ENCODE measurements around the gene CCL23. TPM values are rescaled to one million over a fixed set of nuclear protein-coding genes. Genes with fewer than 3 reads are reported as not detected.
"Not testable (repeated sequence)": the region's sequence is repeated elsewhere in the genome, so short reads cannot be mapped to it uniquely, and the experiment has no call there.

The CCL23 gene
- total RNA-seq, 6 experiments from 2014 or later = 1.1 to 12.7 (median 2.1) TPM

GRCh38 chr17:36024106-36024869 lies 6.5 kb upstream of the CCL23 start:
- intact Hi-C loops (cut with DNase I) = no loop called here
- no peak overlapping the region for H3K4me3 ChIP-seq
- 82% methylated on average over 5 of the region's 6 CpGs for WGBS (ENCODE audit: insufficient coverage, low coverage, low lambda C conversion rate, missing lambda C conversion rate)

GRCh38 chr17:36019423-36019822 lies 1.7 kb upstream of the CCL23 start:
- WGBS (ENCODE audit: insufficient coverage, low coverage, low lambda C conversion rate, missing lambda C conversion rate) = 93% methylated on average over 2 of the region's 2 CpGs
- intact Hi-C loops (cut with DNase I) = loop anchor here in 1 of 2 donors (10.0 kb wide), 1 partner anchor 45 kb away; the partner anchor contains the start of gene CCL18
- Histone ChIP-seq H3K27me3 (no peaks in the 10 kb centered on the region), H3K4me3 (no peak overlapping the region), H3K4me1 (no peaks in the 10 kb centered on the region), H3K27ac (no peak overlapping the region), H3K36me3 (no peaks in the 10 kb centered on the region), H3K9me3 (no peaks in the 10 kb centered on the region)
- TF ChIP-seq POLR2A (IDR thresholded peaks at IDR 0.05) (no peak), CTCF (IDR thresholded peaks at IDR 0.05) (no peak)
- DNase-seq = no peak
- no peak for ATAC-seq

More at GRCh38 chr17:36024106-36024869, 6.5 kb upstream of the CCL23 start:
- Histone ChIP-seq H3K27ac (no peak overlapping the region), H3K27me3 (no peaks in the 10 kb centered on the region), H3K36me3 (no peaks in the 10 kb centered on the region), H3K4me1 (no peaks in the 10 kb centered on the region), H3K9me3 (no peaks in the 10 kb centered on the region)
- TF ChIP-seq CTCF (IDR thresholded peaks at IDR 0.05) (no peak), POLR2A (IDR thresholded peaks at IDR 0.05) (no peak)
- ATAC-seq (peak in 1 of 4 donors; percentile 16), DNase-seq (no peak)

GRCh38 chr17:36016555-36016954 lies 1.2 kb downstream of the CCL23 start:
- TF ChIP-seq CTCF (IDR thresholded peaks at IDR 0.05) (no peak), POLR2A (IDR thresholded peaks at IDR 0.05) (no peak)

GRCh38 chr17:36015895-36016294 lies 1.9 kb downstream of the CCL23 start:
- not testable (repeated sequence) for DNase-seq, H3K4me1 ChIP-seq, H3K36me3 ChIP-seq, H3K4me3 ChIP-seq, H3K9me3 ChIP-seq, H3K27me3 ChIP-seq, H3K27ac ChIP-seq, ATAC-seq
- WGBS (ENCODE audit: insufficient coverage, low coverage, low lambda C conversion rate, missing lambda C conversion rate) = 98% methylated on average over 4 of the region's 4 CpGs
- intact Hi-C loops (cut with DNase I) = loop anchor here in 1 of 2 donors (10.0 kb wide), 1 partner anchor 49 kb away; the partner anchor contains the start of gene CCL18

More at GRCh38 chr17:36016555-36016954, 1.2 kb downstream of the CCL23 start:
- Histone ChIP-seq H3K9me3 (no peaks in the 10 kb centered on the region), H3K4me3 (no peak overlapping the region), H3K27me3 (no peaks in the 10 kb centered on the region), H3K27ac (no peak overlapping the region), H3K36me3 (no peaks in the 10 kb centered on the region), H3K4me1 (no peaks in the 10 kb centered on the region)
- 84% methylated on average over 2 of the region's 2 CpGs for WGBS (ENCODE audit: insufficient coverage, low coverage, low lambda C conversion rate, missing lambda C conversion rate)
- DNase-seq (no peak), ATAC-seq (no peak)
- intact Hi-C loops (cut with DNase I) = loop anchor here in 1 of 2 donors (10.0 kb wide), 1 partner anchor 48 kb away; the partner anchor contains the start of gene CCL18

- no peak overlapping the region for H3K27ac ChIP-seq
- H3K27me3 ChIP-seq = no peaks in the 10 kb centered on the region
- no peaks in the 10 kb centered on the region for H3K36me3 ChIP-seq
- DNase-seq (no peak), ATAC-seq (no peak)
- 63% methylated on average over 5 of the region's 5 CpGs for WGBS (ENCODE audit: insufficient coverage, low coverage, low lambda C conversion rate, missing lambda C conversion rate)
- H3K9me3 ChIP-seq = no peaks in the 10 kb centered on the region
- no peak for TF ChIP-seq POLR2A (IDR thresholded peaks at IDR 0.05)
- TF ChIP-seq CTCF (IDR thresholded peaks at IDR 0.05) = no peak
- no peaks in the 10 kb centered on the region for H3K4me1 ChIP-seq
- H3K4me3 ChIP-seq = no peak overlapping the region
- intact Hi-C loops (cut with DNase I) = loop anchor here in 1 of 2 donors (10.0 kb wide), 1 partner anchor 50 kb away; the partner anchor contains the start of gene CCL18
Observed at GRCh38 chr17:36014946-36015345, 2.8 kb downstream of the CCL23 start.
